NCI-H128 (cell line): ENCODE results near the gene RPS2.
"Not testable (repeated sequence)": the region's sequence is repeated elsewhere in the genome, so short reads cannot be mapped to it uniquely, and the experiment has no call there.

Experiments used
- DNase-seq: peaks from one replicate; lab custom pipeline; 2025; ENCODE audit not compliant: unreplicated experiment; lab: John Stamatoyannopoulos, UW

The RPS2 gene

GRCh38 chr16:1920727-1921171 is 43.9 kb downstream of the RPS2 start:
- no peak for DNase-seq

GRCh38 chr16:1920122-1920521 is 44.5 kb downstream of the RPS2 start:
- DNase-seq, result not testable (repeated sequence)

GRCh38 chr16:1919327-1919998 is 45.2 kb downstream of the RPS2 start:
- DNase-seq, result no peak

GRCh38 chr16:1918351-1919326 is 46.0 kb downstream of the RPS2 start, which contains the start of gene HS3ST6:
HS3ST6 (minus strand) TSS chr16:1918415; CDS start chr16:1918323, 92 bp downstream.
- DNase-seq, result no peak

GRCh38 chr16:1917665-1918350 is 46.8 kb downstream of the RPS2 start:
- no peak for DNase-seq

- no peak for DNase-seq
Observed at GRCh38 chr16:1917056-1917664, 47.5 kb downstream of the RPS2 start.

GRCh38 chr16:1916640-1916990 is 48.0 kb downstream of the RPS2 start:
- no peak for DNase-seq

GRCh38 chr16:1915732-1916639 is 48.6 kb downstream of the RPS2 start:
- no peak for DNase-seq

- no peak for DNase-seq
Observed at GRCh38 chr16:1914988-1915387, 49.6 kb downstream of the RPS2 start.

- DNase-seq, result no peak
Observed at GRCh38 chr16:1914084-1914608, 50.5 kb downstream of the RPS2 start.

GRCh38 chr16:1913327-1914083 is 51.1 kb downstream of the RPS2 start:
- no peak for DNase-seq

GRCh38 chr16:1912215-1912543 is 52.4 kb downstream of the RPS2 start:
- DNase-seq, result no peak
